Kidney epithelial cell (primary cell): ENCODE measurements around the gene SLC29A4. TPM values are rescaled to one million over a fixed set of nuclear protein-coding genes. Genes with fewer than 3 reads are reported as not detected.

Source experiments
- DNase-seq: peaks from one replicate; pipeline ENCODE4 v3.0.0-alpha.2; 2010; ENCODE audit warnings: low read depth
- H3K27me3 ChIP-seq: 2 replicates; pipeline ENCODE4 v1.6.0; 2011; ENCODE audit warnings: low read length; ENCODE audit not compliant: control insufficient read depth, insufficient read depth
- H3K36me3 ChIP-seq: 2 replicates; pipeline ENCODE4 v1.5.1; 2011; ENCODE audit warnings: low read length; ENCODE audit not compliant: control insufficient read depth, insufficient read depth
- H3K4me3 ChIP-seq: 2 replicates; pipeline ENCODE4 v1.5.1; 2011; ENCODE audit warnings: low read depth, mild to moderate bottlenecking, control low read depth, low read length
- total RNA-seq: library from RNA; depleted of rRNA; stranded (reverse); fragments of >200 nt; gene quantifications from 2 replicates; pipeline ENCODE4 v1.2.3, GENCODE V29; 2015
- TF ChIP-seq, protein P1 (sequence below): IDR thresholded peaks from 2 replicates; pipeline ENCODE4 v1.5.1; 2011; ENCODE audit warnings: mild to moderate bottlenecking, moderate library complexity, low read length, control low read depth, inconsistent platforms; ENCODE audit not compliant: insufficient read depth, poor library complexity, severe bottlenecking

SLC29A4 gene
- total RNA-seq, 1 donor from 2014 or later, result 6.1 TPM

DNA sequence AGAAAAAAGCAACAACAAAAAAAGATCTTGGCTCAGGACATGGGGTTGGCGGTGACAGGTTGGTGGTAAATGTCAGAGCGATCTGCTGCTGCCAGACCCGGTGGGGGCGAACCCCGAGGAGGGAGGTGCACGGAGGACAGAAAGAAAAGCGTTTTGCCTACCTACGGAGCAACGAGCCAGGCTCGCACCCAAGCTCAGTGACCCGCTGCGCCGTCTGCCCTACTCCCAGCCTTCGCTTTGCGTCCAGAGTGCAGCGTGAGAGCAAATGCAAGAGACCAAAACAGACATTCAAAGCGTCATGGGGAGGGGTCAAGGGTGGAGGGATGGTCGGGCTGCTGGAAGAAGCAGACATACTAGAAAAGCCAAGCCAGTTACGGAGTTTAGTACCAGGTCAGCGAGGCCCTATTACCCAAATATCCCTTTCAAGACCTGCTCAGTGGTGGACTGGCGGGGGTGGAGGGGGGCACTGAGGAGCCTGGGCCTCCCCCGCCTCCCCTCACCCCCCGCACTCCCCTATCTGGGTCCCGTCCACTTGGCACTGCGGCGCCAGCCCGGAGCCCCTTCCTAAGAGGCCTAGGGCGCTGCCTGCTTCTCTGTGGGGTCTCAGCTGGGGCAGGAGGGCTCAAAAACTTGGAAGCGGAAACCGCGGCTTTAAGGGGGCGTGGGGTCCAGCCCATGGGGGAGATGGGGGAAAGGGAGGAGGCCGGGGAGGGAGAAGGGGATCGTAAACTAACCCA is 66.9 kb downstream of the SLC29A4 start:
- Histone ChIP-seq H3K36me3 (peaks cover 2% of the 10 kb centered on the region), H3K27me3 (no peaks in the 10 kb centered on the region), H3K4me3 (no peak overlapping the region)
- TF ChIP-seq, protein P1, sequence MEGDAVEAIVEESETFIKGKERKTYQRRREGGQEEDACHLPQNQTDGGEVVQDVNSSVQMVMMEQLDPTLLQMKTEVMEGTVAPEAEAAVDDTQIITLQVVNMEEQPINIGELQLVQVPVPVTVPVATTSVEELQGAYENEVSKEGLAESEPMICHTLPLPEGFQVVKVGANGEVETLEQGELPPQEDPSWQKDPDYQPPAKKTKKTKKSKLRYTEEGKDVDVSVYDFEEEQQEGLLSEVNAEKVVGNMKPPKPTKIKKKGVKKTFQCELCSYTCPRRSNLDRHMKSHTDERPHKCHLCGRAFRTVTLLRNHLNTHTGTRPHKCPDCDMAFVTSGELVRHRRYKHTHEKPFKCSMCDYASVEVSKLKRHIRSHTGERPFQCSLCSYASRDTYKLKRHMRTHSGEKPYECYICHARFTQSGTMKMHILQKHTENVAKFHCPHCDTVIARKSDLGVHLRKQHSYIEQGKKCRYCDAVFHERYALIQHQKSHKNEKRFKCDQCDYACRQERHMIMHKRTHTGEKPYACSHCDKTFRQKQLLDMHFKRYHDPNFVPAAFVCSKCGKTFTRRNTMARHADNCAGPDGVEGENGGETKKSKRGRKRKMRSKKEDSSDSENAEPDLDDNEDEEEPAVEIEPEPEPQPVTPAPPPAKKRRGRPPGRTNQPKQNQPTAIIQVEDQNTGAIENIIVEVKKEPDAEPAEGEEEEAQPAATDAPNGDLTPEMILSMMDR, result no peak
- no peak for DNase-seq

DNA sequence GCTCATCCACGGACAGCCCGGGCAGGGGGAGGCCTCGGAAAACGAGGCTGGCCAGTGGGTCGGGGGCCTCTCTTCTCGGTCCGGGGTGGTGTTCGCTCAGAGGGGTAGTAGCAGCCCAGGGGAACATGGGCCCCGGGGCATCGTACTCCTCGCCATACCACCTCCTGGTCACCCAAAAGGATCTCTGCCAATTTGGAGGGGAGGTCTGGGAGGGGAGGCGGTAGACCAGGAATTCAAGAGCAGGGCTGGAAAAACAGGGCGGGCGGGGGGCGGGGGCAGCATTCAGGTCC is 67.4 kb downstream of the SLC29A4 start:
- Histone ChIP-seq H3K4me3 (no peak overlapping the region), H3K27me3 (no peaks in the 10 kb centered on the region), H3K36me3 (no peaks in the 10 kb centered on the region)
- no peak for DNase-seq
- TF ChIP-seq, protein P1, result no peak

DNA sequence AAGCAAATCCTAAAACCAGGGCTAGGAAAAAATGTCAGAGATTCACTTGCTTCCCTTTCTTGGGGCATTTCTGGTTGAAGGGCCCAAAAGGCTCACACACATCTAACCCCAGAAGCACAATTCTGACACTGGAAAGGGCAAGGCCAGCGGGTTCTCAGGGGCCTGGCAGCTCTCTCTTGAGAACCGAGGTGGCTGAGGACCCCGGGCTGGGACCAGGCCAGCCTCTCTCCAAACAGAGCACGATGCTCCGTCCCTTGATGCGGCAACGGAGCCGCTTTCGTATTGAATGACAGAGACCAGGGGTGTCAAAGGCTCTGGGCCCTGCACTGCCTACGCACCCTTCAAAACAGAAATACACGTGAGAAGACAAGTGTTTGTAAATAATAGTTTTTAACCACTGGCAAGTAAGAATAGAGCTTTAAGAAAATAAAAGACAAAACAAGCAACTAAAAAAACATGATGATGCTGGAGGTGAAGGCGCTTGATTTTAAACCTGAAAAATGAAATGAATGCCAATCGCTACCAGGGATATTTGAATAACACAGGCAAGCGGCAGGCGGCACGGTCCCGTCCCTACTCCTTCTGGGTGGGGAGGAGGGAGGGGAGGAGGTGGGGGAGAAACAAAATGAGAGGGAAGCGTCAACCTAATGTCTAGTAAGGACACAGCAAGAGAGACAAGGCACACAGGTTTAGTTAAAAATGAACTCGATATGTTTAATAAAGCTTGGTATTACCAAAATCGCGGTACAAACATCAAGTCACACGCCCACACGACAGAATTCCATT is 68.0 kb downstream of the SLC29A4 start:
- Histone ChIP-seq H3K4me3 (no peak overlapping the region), H3K27me3 (no peaks in the 10 kb centered on the region), H3K36me3 (no peaks in the 10 kb centered on the region)
- no peak for DNase-seq
- TF ChIP-seq, protein P1, result no peak

DNA sequence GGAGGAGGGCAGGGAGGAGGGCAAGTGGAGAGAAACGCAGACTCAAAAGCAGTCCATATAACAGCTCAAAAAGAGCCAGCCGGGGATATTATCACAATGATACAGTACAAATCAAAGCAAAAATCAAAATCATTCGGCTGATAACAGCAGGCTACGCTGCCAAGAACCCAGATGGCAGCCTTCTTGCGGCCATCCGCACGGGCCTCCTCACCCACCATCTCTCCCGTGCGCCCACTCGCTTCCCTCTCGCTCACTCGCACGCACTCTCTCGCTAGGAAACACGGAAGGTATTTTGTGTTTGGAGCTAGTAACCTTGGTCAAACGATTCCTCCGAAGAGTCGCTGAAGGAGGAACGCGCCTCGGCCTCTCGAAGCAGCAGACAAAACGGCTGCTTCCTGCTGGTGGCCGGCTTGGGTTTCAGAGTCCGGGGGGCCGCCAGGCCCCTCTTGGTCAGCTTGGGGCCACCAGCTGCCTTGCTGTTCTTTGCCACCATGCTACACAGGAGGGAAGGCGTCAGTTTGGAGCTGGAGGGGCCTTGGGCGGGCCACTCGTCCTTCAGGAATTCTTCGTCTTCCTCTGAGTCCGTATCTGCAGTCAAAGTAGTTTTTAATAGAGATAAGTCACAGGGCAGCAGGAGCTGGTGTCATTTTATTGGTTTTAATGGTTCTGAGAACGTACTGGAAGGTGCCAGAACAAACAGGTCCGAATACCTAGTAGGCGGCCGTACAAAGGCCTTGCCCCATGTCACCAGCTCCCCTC is 68.9 kb downstream of the SLC29A4 start:
- no peaks in the 10 kb centered on the region for H3K36me3 ChIP-seq
- TF ChIP-seq, protein P1, result no peak
- DNase-seq, result no peak
- H3K27me3 ChIP-seq, result no peaks in the 10 kb centered on the region
- H3K4me3 ChIP-seq, result no peak overlapping the region

DNA sequence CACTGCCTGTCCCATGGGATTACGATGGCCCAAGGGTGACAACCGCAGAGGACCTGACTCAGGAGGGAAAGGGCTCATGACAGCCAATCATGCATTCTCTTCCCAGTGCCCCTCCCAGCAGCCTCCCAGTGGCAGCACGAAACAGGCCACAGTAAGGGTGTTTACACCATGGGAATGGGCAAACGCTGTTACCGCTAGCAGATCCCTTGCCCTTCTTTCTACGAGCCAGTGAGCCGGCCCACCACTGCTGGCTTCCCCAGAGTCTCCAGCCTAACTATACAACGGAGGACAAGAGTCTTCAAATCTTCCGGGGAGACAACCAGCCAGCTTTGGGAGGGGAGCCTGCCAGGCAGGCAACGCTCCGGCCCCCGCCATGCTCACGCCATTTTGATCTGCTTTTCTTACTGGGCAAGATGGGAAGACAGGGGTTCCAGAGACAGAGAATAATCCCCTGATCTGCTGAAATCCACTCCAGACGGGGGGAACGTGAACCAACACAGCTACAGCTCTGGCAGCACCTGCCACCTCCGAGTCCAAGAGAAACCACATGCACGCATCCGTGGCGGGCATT is 69.8 kb downstream of the SLC29A4 start:
- no peak for DNase-seq
- H3K4me3 ChIP-seq, result no peak overlapping the region
- no peaks in the 10 kb centered on the region for H3K27me3 ChIP-seq
- TF ChIP-seq, protein P1, result no peak
- no peaks in the 10 kb centered on the region for H3K36me3 ChIP-seq
